ENCODE measurements around the gene FOXE1. TPM values are rescaled to one million over a fixed set of nuclear protein-coding genes. Genes with fewer than 3 reads are reported as not detected.

FOXE1 gene
- total RNA-seq, 1 donor from 2014 or later = not detected

- Histone ChIP-seq H3K4me1 (peaks cover 2 to 5% of the 10 kb centered on the region in 2 donors), H3K36me3 (no peaks in the 10 kb centered on the region), H3K4me3 (peak overlapping the region; percentile 18 to 59), H3K27me3 (peaks cover 31% of the 10 kb centered on the region), H3K9me3 (no peaks in the 10 kb centered on the region), H3K27ac (no peak overlapping the region)
- TF ChIP-seq CTCF (IDR thresholded peaks at IDR 0.05) = no peak
- intact Hi-C loops (cut with DNase I) = no loop called here
- no peak for DNase-seq (ENCODE audit: low spot score in 2 of 2)
These were observed 499 bp upstream of the FOXE1 start for GRCh38 chr9:97852399-97853055.

- TF ChIP-seq CTCF (IDR thresholded peaks at IDR 0.05) = no peak
- Histone ChIP-seq H3K9me3 (no peaks in the 10 kb centered on the region), H3K27me3 (peaks cover 31% of the 10 kb centered on the region), H3K4me3 (peak overlapping the region; percentile 42 to 59), H3K4me1 (peaks cover 2 to 5% of the 10 kb centered on the region in 2 donors), H3K36me3 (no peaks in the 10 kb centered on the region), H3K27ac (no peak overlapping the region)
- intact Hi-C loops (cut with DNase I) = no loop called here
- DNase-seq (ENCODE audit: low spot score in 2 of 2) = peak in 1 of 2 donors; percentile 63
These were observed 1.0 kb downstream of the FOXE1 start for GRCh38 chr9:97853844-97854695.

- H3K4me3 ChIP-seq = no peak overlapping the region
- intact Hi-C loops (cut with DNase I) = no loop called here
- peak in 1 of 2 donors; percentile 52 for DNase-seq (ENCODE audit: low spot score in 2 of 2)
- H3K27me3 ChIP-seq = peaks cover 31% of the 10 kb centered on the region
- no peaks in the 10 kb centered on the region for H3K36me3 ChIP-seq
- TF ChIP-seq CTCF (IDR thresholded peaks at IDR 0.05) = no peak
- H3K9me3 ChIP-seq = no peaks in the 10 kb centered on the region
- H3K4me1 ChIP-seq = peaks cover 2 to 5% of the 10 kb centered on the region in 2 donors
- H3K27ac ChIP-seq = no peak overlapping the region
These were observed 1.9 kb downstream of the FOXE1 start for GRCh38 chr9:97854696-97855485.

- Histone ChIP-seq H3K27ac (no peak overlapping the region), H3K4me3 (no peak overlapping the region), H3K4me1 (peaks cover 2 to 5% of the 10 kb centered on the region in 2 donors), H3K36me3 (no peaks in the 10 kb centered on the region), H3K27me3 (peaks cover 31% of the 10 kb centered on the region), H3K9me3 (no peaks in the 10 kb centered on the region)
- intact Hi-C loops (cut with DNase I) = no loop called here
- no peak for TF ChIP-seq CTCF (IDR thresholded peaks at IDR 0.05)
- DNase-seq (ENCODE audit: low spot score in 2 of 2) = no peak
These were observed 2.5 kb downstream of the FOXE1 start for GRCh38 chr9:97855486-97855875.

GRCh38 chr9:97855899-97856298 lies 2.9 kb downstream of the FOXE1 start:
- Histone ChIP-seq H3K27ac (no peak overlapping the region), H3K9me3 (no peaks in the 10 kb centered on the region), H3K4me1 (peaks cover 2 to 5% of the 10 kb centered on the region in 2 donors), H3K27me3 (peaks cover 31% of the 10 kb centered on the region), H3K36me3 (no peaks in the 10 kb centered on the region), H3K4me3 (no peak overlapping the region)
- intact Hi-C loops (cut with DNase I) = no loop called here
- TF ChIP-seq CTCF (IDR thresholded peaks at IDR 0.05) = no peak
- no peak for DNase-seq (ENCODE audit: low spot score in 2 of 2)

Measured in ascending aorta (tissue), 2 donors.